WTC11 (cell line): Measurements from ENCODE around the gene DUS1L. TPM values are rescaled to one million over a fixed set of nuclear protein-coding genes. Genes with fewer than 3 reads are reported as not detected.
A peak's percentile ranks its signal among the peaks of the same experiment; 100 is the strongest.

Source experiments
- ATAC-seq: fragments of 200-7000 bp; cut with Tn5 transposase; 2 replicates; pipeline ENCODE4 v1.10.0; 2021; ENCODE audit warnings: mild to moderate bottlenecking, moderate library complexity
- CTCF ChIA-PET: fragments of 300-600 bp; sonication (Branson Sonifier 250); formaldehyde crosslinking; loops from one replicate; lab custom pipeline; 2021; ENCODE audit warnings: antibody characterized with exemption; lab: Charles Lee
- POLR2A ChIA-PET: fragments of 350-600 bp; sonication (Branson Sonifier 250); formaldehyde crosslinking; loops from one replicate; lab custom pipeline; 2021; ENCODE audit warnings: antibody characterized with exemption; lab: Charles Lee
- DNase-seq: peaks from one replicate; pipeline ENCODE4 v3.0.0; 2021; ENCODE audit warnings: low spot score
- H3K27ac Mint-ChIP-seq: 2 replicates; pipeline ENCODE4 v1.8.0; 2021; ENCODE audit warnings: mixed read lengths
- H3K27me3 Mint-ChIP-seq: 2 replicates; pipeline ENCODE4 v1.8.0; 2021; ENCODE audit warnings: low read depth, mild to moderate bottlenecking, moderate library complexity, mixed read lengths
- H3K36me3 Mint-ChIP-seq: 2 replicates; pipeline ENCODE4 v1.8.0; 2021; ENCODE audit warnings: mixed read lengths
- H3K4me1 Mint-ChIP-seq: 2 replicates; pipeline ENCODE4 v1.8.0; 2022; ENCODE audit warnings: mixed read lengths
- H3K4me3 Mint-ChIP-seq: 2 replicates; pipeline ENCODE4 v1.8.0; 2021; ENCODE audit warnings: mild to moderate bottlenecking, moderate library complexity, mixed read lengths
- H3K9me3 Mint-ChIP-seq: 2 replicates; pipeline ENCODE4 v1.8.0; 2021; ENCODE audit warnings: mixed read lengths
- ATF1 ChIP-seq: sonication (generic); formaldehyde crosslinking; IDR thresholded peaks from 2 replicates; pipeline ENCODE4 v1.8.1; 2023; ENCODE audit warnings: mild to moderate bottlenecking, moderate library complexity, missing genetic modification reagents
- CBFB ChIP-seq: sonication (generic); formaldehyde crosslinking; IDR thresholded peaks from 2 replicates; pipeline ENCODE4 v1.8.1; 2022; ENCODE audit warnings: mild to moderate bottlenecking, low read depth, missing genetic modification reagents
- ELF4 ChIP-seq: sonication (generic); formaldehyde crosslinking; IDR thresholded peaks from 2 replicates; pipeline ENCODE4 v1.8.1; 2022; ENCODE audit warnings: low read depth, mild to moderate bottlenecking, moderate library complexity, missing genetic modification reagents
- ESRRA ChIP-seq: sonication (generic); formaldehyde crosslinking; IDR thresholded peaks from 2 replicates; pipeline ENCODE4 v1.8.1; 2022; ENCODE audit warnings: mild to moderate bottlenecking, missing genetic modification reagents, borderline replicate concordance
- ETV6 ChIP-seq: sonication (generic); formaldehyde crosslinking; IDR thresholded peaks from 2 replicates; pipeline ENCODE4 v1.8.1; 2022; ENCODE audit warnings: mild to moderate bottlenecking, missing genetic modification reagents
- FOXJ3 ChIP-seq: sonication (generic); formaldehyde crosslinking; IDR thresholded peaks from 2 replicates; pipeline ENCODE4 v1.9.0; 2021; ENCODE audit warnings: missing genetic modification reagents, mild to moderate bottlenecking, borderline replicate concordance
- HMGA2 ChIP-seq: fragments of 250-450 bp; sonication (Bioruptor Pico); IDR thresholded peaks from 2 replicates; pipeline ENCODE4 v1.4.0; 2021; ENCODE audit warnings: mild to moderate bottlenecking, moderate library complexity
- IRF2 ChIP-seq: sonication (generic); formaldehyde crosslinking; IDR thresholded peaks from 2 replicates; pipeline ENCODE4 v1.8.0; 2022; ENCODE audit warnings: low read depth, missing genetic modification reagents, borderline replicate concordance
- JAZF1 ChIP-seq: fragments of 250-450 bp; sonication (Bioruptor Pico); IDR thresholded peaks from 2 replicates; pipeline ENCODE4 v1.9.0; 2021; ENCODE audit warnings: moderate library complexity, mild to moderate bottlenecking, inconsistent platforms
- PRRX2 ChIP-seq: fragments of 250-450 bp; sonication (Bioruptor Pico); IDR thresholded peaks from 2 replicates; pipeline ENCODE4 v1.8.0; 2021; ENCODE audit warnings: mild to moderate bottlenecking
- RORB ChIP-seq: fragments of 250-450 bp; sonication (Bioruptor Pico); IDR thresholded peaks from 2 replicates; pipeline ENCODE4 v1.9.0; 2021; ENCODE audit warnings: mild to moderate bottlenecking
- SMAD3 ChIP-seq: sonication (generic); formaldehyde crosslinking; IDR thresholded peaks from 2 replicates; pipeline ENCODE4 v1.8.0; 2022; ENCODE audit warnings: missing genetic modification reagents, mild to moderate bottlenecking, borderline replicate concordance
- SOX15 ChIP-seq: fragments of 250-450 bp; sonication (Bioruptor Pico); IDR thresholded peaks from 2 replicates; pipeline ENCODE4 v1.9.0; 2021; ENCODE audit warnings: mild to moderate bottlenecking
- SP1 ChIP-seq: sonication (generic); formaldehyde crosslinking; conservative IDR thresholded peaks from 2 replicates; pipeline ENCODE4 v1.8.1; 2022; ENCODE audit warnings: missing genetic modification reagents
- TCF7 ChIP-seq: sonication (generic); formaldehyde crosslinking; IDR thresholded peaks from 2 replicates; pipeline ENCODE4 v1.8.0; 2022; ENCODE audit warnings: mild to moderate bottlenecking, low read depth, missing genetic modification reagents, moderate library complexity
- ZNF671 ChIP-seq: fragments of 250-450 bp; sonication (Bioruptor Pico); IDR thresholded peaks from 2 replicates; pipeline ENCODE4 v1.8.0; 2021; ENCODE audit warnings: mild to moderate bottlenecking
- total RNA-seq: library from RNA; stranded (reverse); gene quantifications from 3 replicates; pipeline ENCODE4 v1.2.3, GENCODE V29; 2021
- TF ChIP-seq, protein P1 (sequence below): sonication (generic); formaldehyde crosslinking; IDR thresholded peaks from 2 replicates; pipeline ENCODE4 v1.8.1; 2023; ENCODE audit warnings: mild to moderate bottlenecking, missing genetic modification reagents, moderate library complexity
- TF ChIP-seq, protein P2 (sequence below): sonication (generic); formaldehyde crosslinking; IDR thresholded peaks from 2 replicates; pipeline ENCODE4 v1.8.0; 2022; ENCODE audit warnings: mild to moderate bottlenecking, missing genetic modification reagents
- TF ChIP-seq, protein P3 (sequence below): sonication (generic); formaldehyde crosslinking; IDR thresholded peaks from 2 replicates; pipeline ENCODE4 v1.8.0; 2023; ENCODE audit warnings: mild to moderate bottlenecking, missing genetic modification reagents
- TF ChIP-seq, protein P4 (sequence below): fragments of 250-450 bp; sonication (Bioruptor Pico); IDR thresholded peaks from 2 replicates; pipeline ENCODE4 v1.9.0; 2021; ENCODE audit warnings: mild to moderate bottlenecking
- TF ChIP-seq, protein P5 (sequence below): sonication (generic); formaldehyde crosslinking; IDR thresholded peaks from 2 replicates; pipeline ENCODE4 v1.8.1; 2022; ENCODE audit warnings: missing genetic modification reagents, borderline replicate concordance
- TF ChIP-seq, protein P6 (sequence below): sonication (generic); formaldehyde crosslinking; IDR thresholded peaks from 2 replicates; pipeline ENCODE4 v1.8.1; 2022; ENCODE audit warnings: low read depth, missing genetic modification reagents, borderline replicate concordance

The DUS1L gene
- total RNA-seq, 1 experiment from 2014 or later, result 120 TPM

DNA sequence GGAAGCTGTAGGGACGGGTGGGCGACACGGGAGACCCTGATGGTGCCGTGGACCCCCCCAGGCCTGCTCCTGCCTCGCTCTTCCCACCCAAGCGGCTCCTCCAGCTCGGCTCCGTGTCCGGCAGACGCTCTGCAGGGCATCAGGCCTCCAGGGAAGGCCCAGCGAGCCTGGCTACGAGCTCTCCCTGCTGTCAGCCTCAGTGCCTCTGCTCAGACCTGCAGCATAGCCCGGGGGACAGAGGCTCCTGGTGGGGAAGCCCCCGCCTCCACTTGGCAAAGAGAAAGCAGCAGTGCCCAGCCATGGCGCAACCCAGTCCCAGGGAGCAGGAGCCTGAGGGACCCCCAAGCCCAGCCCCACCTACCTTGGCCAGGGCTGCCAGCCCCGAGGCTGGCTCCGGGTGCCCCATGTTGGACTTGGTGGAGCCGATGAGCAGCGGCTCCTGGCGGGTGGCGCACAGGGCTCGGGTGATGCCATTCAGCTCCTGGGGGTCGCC lies 26.5 kb upstream of the DUS1L start:
- Mint-ChIP-seq H3K27me3 (no peaks in the 10 kb centered on the region), H3K4me1 (peaks cover 3% of the 10 kb centered on the region), H3K36me3 (peaks cover 22% of the 10 kb centered on the region), H3K27ac (no peak overlapping the region), H3K4me3 (no peak overlapping the region), H3K9me3 (no peaks in the 10 kb centered on the region)
- ATAC-seq, result no peak
- ChIA-PET CTCF (interaction anchor here (0.7 kb wide), 1 partner anchor 72 kb away, joined by 3 read pairs; no protein-coding TSS in a partner anchor), POLR2A (no interaction called here)
- TF ChIP-seq SMAD3 (no peak), IRF2 (CRISPR knock-in tag) (no peak), ETV6 (CRISPR knock-in tag) (no peak), ZNF671 (no peak), HMGA2 (no peak), RORB (CRISPR knock-in tag) (no peak), SP1 (no peak), JAZF1 (CRISPR knock-in tag) (no peak), TCF7 (CRISPR knock-in tag) (no peak), CBFB (no peak)
- TF ChIP-seq, protein P1, sequence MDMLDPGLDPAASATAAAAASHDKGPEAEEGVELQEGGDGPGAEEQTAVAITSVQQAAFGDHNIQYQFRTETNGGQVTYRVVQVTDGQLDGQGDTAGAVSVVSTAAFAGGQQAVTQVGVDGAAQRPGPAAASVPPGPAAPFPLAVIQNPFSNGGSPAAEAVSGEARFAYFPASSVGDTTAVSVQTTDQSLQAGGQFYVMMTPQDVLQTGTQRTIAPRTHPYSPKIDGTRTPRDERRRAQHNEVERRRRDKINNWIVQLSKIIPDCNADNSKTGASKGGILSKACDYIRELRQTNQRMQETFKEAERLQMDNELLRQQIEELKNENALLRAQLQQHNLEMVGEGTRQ (CRISPR knock-in tag), result no peak
- TF ChIP-seq, protein P2, sequence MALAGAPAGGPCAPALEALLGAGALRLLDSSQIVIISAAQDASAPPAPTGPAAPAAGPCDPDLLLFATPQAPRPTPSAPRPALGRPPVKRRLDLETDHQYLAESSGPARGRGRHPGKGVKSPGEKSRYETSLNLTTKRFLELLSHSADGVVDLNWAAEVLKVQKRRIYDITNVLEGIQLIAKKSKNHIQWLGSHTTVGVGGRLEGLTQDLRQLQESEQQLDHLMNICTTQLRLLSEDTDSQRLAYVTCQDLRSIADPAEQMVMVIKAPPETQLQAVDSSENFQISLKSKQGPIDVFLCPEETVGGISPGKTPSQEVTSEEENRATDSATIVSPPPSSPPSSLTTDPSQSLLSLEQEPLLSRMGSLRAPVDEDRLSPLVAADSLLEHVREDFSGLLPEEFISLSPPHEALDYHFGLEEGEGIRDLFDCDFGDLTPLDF (CRISPR knock-in tag), result no peak
- TF ChIP-seq, protein P3, sequence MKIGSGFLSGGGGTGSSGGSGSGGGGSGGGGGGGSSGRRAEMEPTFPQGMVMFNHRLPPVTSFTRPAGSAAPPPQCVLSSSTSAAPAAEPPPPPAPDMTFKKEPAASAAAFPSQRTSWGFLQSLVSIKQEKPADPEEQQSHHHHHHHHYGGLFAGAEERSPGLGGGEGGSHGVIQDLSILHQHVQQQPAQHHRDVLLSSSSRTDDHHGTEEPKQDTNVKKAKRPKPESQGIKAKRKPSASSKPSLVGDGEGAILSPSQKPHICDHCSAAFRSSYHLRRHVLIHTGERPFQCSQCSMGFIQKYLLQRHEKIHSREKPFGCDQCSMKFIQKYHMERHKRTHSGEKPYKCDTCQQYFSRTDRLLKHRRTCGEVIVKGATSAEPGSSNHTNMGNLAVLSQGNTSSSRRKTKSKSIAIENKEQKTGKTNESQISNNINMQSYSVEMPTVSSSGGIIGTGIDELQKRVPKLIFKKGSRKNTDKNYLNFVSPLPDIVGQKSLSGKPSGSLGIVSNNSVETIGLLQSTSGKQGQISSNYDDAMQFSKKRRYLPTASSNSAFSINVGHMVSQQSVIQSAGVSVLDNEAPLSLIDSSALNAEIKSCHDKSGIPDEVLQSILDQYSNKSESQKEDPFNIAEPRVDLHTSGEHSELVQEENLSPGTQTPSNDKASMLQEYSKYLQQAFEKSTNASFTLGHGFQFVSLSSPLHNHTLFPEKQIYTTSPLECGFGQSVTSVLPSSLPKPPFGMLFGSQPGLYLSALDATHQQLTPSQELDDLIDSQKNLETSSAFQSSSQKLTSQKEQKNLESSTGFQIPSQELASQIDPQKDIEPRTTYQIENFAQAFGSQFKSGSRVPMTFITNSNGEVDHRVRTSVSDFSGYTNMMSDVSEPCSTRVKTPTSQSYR (CRISPR knock-in tag), result no peak
- TF ChIP-seq, protein P4, sequence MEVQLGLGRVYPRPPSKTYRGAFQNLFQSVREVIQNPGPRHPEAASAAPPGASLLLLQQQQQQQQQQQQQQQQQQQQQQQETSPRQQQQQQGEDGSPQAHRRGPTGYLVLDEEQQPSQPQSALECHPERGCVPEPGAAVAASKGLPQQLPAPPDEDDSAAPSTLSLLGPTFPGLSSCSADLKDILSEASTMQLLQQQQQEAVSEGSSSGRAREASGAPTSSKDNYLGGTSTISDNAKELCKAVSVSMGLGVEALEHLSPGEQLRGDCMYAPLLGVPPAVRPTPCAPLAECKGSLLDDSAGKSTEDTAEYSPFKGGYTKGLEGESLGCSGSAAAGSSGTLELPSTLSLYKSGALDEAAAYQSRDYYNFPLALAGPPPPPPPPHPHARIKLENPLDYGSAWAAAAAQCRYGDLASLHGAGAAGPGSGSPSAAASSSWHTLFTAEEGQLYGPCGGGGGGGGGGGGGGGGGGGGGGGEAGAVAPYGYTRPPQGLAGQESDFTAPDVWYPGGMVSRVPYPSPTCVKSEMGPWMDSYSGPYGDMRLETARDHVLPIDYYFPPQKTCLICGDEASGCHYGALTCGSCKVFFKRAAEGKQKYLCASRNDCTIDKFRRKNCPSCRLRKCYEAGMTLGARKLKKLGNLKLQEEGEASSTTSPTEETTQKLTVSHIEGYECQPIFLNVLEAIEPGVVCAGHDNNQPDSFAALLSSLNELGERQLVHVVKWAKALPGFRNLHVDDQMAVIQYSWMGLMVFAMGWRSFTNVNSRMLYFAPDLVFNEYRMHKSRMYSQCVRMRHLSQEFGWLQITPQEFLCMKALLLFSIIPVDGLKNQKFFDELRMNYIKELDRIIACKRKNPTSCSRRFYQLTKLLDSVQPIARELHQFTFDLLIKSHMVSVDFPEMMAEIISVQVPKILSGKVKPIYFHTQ (CRISPR knock-in tag), result no peak
- DNase-seq, result no peak

DNA sequence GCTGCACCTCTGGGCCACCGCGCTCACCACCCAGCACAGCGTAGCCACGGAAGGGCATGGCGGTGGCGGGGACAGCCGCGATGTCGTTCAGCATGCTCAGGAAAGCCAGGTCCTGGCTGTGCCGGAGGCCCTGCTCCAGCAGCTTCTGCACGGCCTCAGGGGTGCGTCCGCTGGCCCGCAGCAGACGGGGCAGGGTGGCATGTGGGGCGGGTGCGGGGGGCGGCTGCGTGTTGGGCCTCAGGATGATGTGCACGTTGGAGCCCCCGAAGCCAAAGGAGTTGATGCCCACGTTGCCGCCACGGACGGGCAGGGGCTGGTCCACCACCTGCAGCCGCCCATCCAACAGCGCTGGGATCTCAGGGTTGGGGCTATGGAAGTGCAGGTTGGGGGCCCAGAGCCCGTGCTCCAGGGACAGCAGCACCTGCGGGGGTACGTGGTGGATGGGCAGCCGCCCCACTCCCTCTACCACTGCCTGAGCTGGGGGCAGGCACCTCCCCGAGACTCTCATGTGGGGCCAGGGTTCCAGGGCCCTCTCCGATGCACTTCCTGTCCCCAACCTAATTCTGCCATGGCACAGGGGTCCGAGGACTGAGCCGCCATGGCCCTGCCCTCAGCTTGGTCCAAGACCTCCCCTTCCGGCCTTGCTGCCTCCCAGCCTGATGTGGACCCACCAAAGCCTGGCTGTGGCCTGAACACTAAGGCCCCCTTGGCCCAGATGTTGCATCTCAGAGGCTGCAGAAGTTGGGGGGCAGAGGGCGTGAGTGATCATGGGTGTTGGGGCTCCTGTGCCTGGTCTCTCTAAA lies 25.9 kb upstream of the DUS1L start:
- Mint-ChIP-seq H3K27me3 (no peaks in the 10 kb centered on the region), H3K4me1 (peaks cover 3% of the 10 kb centered on the region), H3K9me3 (no peaks in the 10 kb centered on the region), H3K36me3 (peaks cover 25% of the 10 kb centered on the region), H3K4me3 (no peak overlapping the region), H3K27ac (no peak overlapping the region)
- CTCF ChIA-PET, result interaction anchor here (2.3 kb wide), 1 partner anchor 15 kb away, joined by 6 read pairs; no protein-coding TSS in a partner anchor
- POLR2A ChIA-PET, result no interaction called here
- no peak for ATAC-seq
- DNase-seq, result peak; percentile 9
- TF ChIP-seq ELF4 (CRISPR knock-in tag) (no peak), FOXJ3 (CRISPR knock-in tag) (no peak), PRRX2 (no peak), SOX15 (CRISPR knock-in tag) (no peak), ESRRA (no peak), ATF1 (CRISPR knock-in tag) (no peak)
- TF ChIP-seq, protein P5, sequence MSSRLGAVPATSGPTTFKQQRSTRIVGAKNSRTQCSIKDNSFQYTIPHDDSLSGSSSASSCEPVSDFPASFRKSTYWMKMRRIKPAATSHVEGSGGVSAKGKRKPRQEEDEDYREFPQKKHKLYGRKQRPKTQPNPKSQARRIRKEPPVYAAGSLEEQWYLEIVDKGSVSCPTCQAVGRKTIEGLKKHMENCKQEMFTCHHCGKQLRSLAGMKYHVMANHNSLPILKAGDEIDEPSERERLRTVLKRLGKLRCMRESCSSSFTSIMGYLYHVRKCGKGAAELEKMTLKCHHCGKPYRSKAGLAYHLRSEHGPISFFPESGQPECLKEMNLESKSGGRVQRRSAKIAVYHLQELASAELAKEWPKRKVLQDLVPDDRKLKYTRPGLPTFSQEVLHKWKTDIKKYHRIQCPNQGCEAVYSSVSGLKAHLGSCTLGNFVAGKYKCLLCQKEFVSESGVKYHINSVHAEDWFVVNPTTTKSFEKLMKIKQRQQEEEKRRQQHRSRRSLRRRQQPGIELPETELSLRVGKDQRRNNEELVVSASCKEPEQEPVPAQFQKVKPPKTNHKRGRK (CRISPR knock-in tag), result no peak
- TF ChIP-seq, protein P6, sequence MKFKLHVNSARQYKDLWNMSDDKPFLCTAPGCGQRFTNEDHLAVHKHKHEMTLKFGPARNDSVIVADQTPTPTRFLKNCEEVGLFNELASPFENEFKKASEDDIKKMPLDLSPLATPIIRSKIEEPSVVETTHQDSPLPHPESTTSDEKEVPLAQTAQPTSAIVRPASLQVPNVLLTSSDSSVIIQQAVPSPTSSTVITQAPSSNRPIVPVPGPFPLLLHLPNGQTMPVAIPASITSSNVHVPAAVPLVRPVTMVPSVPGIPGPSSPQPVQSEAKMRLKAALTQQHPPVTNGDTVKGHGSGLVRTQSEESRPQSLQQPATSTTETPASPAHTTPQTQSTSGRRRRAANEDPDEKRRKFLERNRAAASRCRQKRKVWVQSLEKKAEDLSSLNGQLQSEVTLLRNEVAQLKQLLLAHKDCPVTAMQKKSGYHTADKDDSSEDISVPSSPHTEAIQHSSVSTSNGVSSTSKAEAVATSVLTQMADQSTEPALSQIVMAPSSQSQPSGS, result no peak
